EH (cell line): ENCODE results near the gene CACNB4.

Source experiments
- DNase-seq: peaks from one replicate; pipeline ENCODE4 v3.0.0-alpha.2; 2015; ENCODE audit warnings: low read depth

Gene CACNB4

DNA sequence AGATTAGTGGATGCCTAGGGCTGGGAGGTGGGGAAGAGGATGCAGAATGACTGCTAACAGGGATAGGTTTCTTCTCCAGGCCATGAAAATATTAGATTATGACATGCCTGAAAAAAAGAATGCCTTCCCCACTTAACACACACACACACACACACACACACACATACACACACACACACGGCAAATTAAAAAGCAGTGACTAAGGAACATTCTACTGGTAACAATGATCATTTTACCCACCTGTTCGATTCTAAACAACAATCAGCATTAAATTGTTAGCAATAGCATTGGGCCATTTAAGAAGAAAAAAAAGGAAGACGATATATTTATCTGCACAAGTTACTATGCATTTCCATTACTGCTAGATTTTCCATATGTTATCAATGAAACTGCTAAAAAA lies 10.8 kb downstream of the CACNB4 start:
- no peak for DNase-seq

DNA sequence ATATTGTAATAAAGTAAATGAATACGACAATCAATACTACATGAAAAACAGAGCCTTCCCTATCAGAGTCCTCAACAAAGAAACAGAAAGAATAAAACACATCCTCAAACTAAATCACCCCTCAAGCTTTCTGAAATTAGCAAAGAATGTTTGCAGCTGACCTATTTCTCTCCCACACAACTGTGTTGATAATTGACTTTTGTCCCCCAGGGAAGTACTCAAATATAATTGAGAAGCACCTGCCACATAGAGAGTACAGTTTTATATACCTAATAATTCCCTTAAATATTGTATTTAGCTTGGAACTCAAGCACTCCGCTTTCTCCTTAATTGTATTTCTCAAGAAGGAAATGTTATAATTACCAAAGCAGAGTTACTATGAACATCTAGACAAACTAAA lies 12.6 kb downstream of the CACNB4 start:
- no peak for DNase-seq

DNA sequence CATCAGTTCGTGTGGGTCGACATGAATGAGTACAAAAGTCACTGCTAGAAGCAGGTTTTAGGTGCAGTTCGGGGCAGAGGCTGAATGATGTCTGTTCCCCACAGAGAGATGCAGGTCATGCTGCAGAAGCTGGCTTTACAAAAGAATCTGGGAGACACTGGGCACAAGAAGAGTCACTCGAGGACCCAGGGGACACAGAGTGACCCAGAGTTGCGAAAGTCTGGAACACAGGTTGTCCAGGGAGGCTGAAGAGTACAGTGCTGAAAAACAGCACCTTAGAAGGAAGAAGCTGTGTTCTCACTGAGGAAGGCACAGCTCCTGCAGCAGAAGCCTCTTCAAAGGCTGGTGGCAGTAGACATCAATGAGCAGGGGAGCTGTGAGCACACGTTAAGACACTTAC lies 14.8 kb downstream of the CACNB4 start:
- no peak for DNase-seq

DNA sequence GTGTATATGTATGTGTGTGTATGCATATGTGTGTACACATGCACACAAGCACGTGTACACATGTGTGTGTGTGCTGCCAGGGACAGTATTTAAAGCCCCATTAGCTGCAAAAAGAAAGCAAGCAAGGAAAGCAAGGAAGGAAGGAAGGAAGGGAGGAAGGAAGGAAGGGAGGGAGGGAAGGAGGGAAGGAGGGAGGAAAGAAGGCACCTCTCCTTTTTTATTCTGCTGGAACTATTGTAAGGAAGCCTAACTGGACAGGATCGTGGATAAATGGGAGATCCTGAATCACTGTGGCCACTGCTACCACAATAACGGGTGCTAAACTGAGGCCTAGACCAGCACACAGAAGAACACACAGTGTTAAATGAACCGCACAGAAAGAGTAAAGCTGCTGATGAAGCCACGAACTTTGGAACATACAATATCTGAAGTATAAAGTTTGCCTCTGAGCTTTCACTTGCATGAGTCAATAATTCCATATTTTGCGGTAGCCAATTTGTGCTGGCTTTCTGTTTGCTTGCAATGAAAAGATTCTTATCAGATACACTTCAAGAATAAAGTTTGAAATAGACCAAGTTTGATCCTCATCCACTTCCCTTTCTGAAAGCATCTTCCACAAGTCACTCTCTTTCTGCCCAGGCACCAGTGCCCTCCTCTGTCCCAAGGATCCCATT lies 15.5 kb downstream of the CACNB4 start:
- DNase-seq: no peak

DNA sequence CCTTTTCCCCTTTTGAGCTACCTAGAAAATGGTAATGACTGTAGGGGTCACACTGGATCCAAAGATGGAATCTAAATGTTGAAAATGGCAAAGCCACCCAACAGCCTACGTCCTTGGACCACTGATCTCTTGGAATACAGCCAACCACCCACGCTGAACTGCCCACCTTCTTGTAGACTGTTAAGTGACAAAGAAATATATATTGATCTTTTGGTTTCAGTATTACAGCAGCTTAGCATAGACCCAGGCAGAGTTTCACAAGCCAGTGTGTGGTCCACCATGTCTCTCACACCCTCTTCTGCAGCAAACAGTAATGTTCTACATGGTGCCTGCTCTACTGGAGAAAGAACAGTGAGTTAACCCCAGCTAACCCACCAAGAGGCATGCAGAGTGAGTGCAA lies 20.2 kb downstream of the CACNB4 start:
- no peak for DNase-seq

DNA sequence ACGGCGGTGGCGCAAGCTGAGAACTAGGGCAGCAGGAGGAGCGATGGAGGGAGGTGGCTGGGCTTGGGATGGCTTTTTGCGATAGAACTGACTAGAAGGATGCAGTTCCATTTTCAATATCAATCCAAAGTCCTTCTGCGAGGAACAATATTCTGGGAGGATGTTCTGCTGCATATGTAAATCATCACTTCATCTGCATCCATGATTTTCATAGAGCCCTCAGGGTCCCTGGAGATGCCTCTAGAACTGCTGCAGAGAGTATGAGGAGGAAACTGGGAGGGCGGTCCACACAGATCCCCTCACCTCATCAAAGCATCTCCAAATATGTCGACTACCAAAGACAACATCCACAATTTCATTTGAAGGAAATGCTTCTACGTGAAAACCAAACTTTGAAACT lies 20.8 kb downstream of the CACNB4 start:
- DNase-seq: no peak

DNA sequence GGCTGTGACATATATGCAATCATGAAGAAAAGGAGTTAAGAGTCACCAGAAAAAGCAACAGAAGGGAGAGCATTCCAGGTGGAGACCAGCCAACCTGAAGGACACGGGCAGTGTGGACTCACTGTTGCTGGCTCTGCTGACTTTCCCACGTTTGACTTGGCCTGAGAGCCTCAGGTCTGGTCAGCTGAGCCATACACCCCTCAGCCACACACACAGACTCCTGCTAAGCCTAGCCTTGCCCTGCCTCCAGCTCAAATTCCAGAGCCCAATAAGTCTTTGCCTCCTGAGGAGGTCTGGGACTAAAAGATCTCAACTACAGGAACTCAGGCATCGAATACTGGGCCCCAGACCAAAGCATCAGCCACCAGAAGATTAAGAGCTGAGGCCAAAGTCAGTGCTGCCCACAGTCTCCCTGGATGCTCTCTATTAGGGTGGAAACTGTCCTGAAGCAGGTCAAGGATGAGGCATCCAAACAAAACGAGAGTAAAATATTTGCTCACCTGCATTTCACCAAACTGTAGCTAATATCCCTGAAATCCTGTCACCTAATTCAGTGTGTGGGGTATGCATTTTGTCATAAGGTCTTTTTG lies 23.3 kb downstream of the CACNB4 start:
- no peak for DNase-seq

DNA sequence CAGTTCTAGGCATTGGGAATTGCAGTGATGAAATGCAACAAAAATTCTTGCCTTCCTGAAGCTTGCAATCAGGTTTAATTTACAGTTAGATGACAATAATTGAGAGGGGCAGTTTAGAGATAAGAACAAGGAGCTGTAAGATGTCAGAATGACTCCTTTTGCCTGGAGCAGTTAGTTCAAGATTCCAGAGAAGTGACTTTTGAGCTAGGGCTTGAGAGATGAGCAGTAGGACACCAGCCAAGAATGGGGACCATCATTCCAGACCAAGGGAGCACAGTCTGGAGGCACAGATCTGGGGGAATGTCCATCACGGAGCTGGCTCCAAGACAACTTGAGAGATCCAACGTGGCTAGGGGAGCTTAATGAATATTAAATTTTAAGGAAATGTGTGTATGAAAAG lies 26.8 kb downstream of the CACNB4 start:
- DNase-seq: peak; percentile 52

DNA sequence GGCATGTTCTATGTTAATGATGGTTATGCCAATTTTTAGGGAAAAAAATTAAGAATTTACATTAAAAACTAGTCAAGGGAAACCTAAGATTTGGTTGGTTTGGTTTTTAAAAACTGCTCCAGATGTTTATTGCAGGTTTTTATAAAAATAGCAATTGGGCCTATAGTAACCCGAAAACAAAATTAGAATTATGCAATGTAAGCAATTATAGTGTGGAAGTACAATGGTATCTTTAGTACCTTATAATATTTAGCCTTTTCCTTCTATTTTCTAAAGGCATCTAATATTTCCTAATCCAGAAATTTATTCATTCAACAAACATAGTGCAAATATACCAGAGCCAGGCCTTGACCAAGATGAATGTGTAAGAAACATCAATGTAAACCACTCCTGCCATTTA lies 27.3 kb downstream of the CACNB4 start:
- DNase-seq: no peak

DNA sequence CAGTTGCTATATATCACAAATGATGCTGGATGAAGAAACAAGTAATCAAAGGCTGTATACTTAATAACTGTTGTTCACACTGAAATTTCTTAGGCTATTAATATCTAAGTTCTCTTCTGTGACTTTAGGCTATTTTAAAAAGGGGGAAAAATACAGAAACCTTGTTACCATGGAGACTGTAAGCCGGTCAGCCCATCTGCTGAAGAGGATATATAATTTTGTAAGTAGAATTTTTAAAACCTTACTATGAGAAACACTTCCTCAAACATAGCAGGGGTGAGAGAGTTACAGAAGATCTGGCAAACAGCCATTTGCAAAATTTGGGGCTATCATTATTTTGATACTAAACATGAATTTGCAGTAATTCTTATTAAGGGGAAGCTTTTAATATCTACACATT lies 27.8 kb downstream of the CACNB4 start:
- no peak for DNase-seq

DNA sequence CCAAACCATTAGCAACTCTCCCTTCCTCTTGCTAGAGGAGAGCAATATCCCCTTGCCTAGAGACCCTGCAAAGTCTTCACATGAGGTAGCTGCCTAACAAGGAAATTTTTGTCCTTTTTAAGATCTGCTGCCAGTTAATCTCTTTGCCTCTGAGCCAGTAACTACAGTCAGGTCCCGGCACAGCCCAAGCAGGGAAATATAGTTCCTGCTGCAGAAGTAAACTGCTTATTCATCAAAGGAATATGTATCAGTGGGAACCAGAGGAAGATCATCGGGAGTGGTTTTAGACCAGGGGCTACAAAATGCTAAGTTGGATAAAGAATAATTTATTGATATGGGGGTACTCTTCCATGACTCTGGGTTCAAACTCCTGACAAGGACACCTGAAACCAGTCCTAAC lies 30.6 kb downstream of the CACNB4 start:
- DNase-seq: no peak

DNA sequence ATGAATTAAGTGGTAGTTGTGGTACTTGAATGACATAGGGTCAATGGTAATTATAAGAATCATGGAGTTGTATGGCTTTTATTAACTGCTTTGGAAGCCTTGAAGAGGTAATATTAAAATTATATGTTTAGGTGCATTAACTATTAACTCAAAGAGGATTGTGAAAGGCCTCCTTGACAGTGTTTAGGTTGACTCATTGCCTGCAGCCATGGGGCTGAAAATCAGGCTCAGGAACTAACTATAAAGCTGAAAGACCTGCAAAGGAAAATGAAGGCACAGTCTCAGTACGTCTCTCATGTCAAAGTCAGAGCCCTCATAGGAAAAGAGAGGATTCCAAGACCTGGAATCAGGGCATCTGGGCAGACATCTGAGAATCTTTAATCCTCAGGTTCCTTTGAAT lies 31.0 kb downstream of the CACNB4 start:
- DNase-seq: no peak

DNA sequence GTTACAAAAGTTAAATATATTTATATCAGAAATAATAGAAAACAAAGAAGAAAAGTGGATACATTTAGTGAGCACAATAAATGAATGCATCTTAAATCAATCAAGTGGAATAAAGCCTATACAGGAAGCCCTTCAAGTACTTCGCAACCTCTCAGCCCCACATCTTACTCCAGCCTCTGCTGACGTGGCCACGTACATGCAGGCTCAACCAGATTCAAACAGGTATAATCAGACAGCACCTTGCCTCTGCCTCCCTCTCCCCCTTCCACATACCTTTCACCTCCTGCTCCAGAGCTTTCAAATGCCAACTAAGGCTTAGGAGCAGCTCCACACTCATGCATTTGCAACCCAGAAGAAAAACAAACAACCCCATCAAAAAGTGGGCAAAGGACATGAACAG lies 32.9 kb downstream of the CACNB4 start:
- DNase-seq: no peak

DNA sequence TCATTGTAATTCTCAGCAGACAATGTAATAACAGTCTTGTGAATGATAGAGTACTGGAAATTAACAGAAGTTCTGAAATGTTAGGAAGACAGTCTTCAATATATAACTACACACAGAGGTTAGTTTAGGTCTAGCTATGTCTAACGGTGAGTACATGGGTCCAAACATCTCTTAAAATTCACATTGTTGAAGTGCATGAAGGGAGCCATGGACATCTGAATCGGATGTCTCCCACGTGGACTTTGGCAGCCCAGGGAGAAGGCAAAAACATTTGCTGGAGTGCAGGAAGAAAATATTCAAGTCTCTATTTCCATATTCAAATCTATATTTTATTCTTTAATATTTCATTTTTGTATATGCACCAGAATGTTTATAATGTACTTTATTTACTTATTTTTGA lies 34.8 kb downstream of the CACNB4 start:
- no peak for DNase-seq

DNA sequence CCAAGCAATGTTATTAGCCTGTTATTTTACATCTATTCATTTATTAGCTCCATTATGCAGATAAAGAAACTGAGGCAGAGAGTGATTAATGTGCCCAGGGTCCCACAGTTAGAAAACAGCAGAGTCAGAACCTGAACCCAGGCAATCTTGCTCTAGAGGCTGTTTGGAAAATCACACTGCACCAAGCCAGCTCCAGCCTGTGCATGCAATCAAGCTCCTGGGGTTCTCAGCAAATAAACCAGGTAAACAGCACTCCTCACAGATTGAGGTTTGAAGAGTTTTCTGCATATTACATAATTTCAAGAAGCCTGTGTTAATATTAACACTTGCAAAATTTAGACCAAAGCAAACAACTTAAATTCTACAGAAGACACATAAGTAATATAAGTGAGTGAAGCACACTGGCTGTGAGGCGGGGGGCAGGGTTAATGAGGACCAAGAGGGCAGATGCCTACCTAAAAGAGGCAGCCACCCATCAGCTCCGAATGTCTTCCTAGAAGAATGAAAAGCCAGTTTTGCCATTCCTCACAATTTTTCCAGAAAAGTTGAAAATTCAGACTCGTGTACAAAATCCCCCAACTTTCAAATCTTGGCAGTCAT lies 35.4 kb downstream of the CACNB4 start:
- DNase-seq: no peak

DNA sequence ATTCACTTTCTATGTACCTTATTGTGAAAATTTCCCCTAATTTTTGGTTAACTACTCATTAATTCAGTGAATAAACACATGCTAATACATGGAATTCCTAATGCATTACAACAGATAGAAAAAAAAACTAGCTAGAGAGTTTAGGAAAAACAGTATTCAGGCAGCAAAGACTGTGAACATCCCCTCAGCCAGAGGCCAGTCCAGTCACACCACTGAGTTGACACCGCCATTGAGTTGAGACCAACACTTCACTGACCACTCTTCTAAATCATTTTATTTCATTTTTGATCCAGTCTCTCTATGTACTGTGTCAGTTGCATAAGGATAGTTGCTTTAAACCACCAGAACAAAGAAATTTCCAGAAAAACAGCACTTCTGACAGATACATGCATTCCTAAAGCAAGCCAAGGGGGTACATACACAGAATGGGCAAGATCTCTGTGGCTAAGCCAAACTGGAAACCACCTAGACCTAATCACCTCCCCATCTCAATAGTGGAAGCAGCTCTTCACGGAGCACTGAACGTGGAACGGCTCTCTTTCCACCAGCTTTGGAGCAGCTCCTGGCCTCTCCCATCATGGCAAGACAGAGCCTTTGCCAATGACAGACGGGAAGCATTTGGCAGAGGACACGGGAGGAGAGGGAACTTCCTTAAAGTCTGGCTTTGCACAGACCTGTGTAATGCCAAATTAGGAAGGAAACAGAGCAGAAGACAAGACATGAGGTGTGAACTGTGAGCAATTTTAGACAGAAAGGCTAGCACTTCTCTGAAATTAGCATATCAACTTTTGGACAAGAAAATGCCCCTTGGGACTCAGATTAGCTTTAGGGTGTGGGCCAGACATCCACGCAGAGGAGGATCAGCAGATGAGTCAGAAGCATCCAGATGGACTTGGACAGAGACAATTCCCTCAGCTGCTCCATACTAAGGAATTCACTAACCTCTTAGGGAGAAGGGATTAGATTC lies 36.4 kb downstream of the CACNB4 start:
- DNase-seq: peak; percentile 80

DNA sequence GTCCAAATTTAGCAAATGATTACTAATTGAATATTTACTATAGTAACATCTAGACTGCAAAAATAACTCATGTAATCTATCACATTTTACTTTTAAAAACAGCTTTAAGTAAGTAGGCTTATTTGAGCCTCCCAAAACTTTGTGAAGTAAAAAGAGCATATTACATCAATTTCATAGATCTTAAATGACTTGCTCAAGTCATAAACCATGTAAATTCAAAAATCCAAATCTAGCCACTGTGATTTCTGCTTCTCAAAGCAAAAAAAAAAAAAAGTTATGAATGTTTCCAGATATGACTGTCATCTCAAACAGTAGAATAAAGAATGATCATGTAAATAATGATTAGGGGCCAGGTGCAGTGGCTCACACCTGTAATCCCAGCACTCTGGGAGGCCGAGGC lies 37.5 kb downstream of the CACNB4 start:
- DNase-seq: no peak

DNA sequence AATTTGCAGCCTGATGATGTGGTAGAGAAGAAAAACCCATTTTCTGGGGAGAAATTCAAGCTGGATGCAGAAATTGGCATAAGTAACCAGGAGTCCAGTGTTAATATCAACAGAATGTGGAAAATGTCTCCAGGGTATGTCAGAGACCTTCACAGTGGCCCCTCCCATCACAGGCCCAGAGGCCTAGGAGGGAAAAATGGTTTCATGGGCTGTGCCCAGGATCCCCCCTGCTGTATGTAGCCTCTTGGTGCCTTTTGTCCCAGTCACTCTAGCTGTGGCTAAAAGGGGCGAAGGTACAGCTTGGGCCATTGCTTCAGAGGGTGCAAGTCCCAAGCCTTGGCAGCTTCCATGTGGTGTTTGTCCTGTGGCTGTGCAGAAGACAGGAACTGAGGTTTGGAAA lies 40.2 kb downstream of the CACNB4 start:
- DNase-seq: no peak

DNA sequence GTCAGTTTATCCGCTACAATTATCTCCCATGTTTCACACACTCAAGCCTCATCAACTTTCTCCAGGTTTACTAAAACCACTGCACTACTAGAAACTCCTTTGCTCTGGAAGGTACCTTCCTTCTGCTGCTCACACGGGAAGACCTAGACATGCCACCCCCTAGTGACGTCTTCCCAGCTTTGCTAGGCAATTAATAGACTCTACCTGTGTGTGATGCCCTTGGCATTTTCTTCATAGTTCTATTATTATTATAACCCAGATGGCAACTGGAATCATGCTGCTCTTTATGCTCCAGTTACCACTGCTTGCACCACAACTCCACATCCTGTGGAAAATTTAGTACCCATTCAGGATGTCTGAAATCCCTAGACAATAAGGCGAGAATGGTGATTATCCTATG lies 42.4 kb downstream of the CACNB4 start:
- no peak for DNase-seq

DNA sequence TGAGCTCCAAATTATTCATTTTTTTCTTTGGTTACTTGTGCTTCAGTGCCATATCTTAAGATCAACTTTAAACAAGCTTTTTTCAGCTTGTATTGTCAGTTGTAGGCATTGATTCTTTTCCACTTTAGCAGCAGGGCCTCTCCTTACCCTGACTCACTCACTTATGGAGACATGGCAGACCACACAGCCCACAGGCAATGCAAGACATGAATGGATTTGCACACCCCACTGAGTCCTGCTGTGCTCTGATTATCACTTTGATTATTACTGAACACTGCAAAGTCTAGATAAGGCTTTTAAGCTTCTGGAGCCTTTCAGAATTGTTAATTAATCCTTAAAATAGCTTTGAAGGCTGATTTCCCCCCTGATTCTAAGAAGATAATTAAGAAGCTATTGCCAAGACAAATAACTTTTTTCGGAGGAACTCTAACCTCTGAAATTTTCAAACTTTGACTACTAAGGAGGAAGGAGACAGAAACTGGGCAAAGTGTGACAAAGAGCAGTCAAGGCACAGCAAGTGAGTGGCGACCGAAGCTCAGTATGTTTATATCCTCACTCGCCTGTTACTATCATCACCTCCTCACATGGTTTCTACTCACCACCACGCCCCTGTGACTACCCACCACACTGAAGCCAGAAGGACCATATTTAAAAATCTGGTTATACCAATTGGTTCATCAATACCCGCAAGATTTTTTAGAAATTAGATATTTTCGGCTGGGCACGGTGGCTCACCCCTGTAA lies 43.3 kb downstream of the CACNB4 start:
- DNase-seq: no peak

DNA sequence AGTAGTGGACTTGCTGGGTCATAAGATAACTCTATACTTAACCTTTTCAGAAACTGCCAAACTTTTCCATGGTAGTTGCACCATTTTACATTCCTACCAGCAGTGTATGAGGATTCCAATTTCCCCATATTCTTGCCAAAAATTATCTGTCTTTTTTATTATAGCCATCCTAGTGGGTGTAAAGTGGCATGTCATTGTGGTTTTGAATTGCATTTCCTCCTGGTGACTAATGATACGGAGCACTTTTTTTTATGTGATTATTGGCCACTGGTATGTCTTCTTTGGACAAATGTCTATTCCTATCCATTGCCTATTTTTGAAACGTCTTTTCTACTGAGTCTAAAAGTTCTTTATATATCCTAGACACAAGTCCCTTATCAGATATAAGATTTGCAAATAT lies 44.3 kb downstream of the CACNB4 start:
- peak; percentile 87 for DNase-seq

DNA sequence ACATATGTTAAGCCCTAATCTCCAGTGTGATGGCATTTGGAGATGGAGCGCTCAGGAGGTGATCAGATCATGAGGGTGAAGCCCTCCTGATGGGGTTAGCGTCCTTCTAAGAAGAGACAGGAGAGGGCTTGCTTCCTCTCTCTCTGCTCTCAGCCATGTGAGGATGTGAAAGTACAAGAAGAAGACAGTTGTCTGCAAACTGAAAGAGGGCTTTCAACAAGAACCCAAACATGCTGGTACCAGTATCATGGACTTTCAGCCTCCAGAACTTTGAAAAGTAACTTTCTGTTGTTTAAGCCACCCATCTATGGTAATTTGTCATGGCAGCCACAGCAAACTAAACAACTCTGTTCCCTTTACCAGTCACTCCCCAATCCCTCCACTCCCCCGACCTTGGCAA lies 47.4 kb downstream of the CACNB4 start:
- no peak for DNase-seq
